Body of pancreas (tissue), 4 donors: ENCODE measurements around the gene CARMIL3.

Experiments
- POLR2A ChIP-seq, 3 donors: fragments of 450-650 bp; IDR thresholded peaks; one replicate each; pipeline ENCODE4 v1.6.1; 2016; ENCODE audit warnings: antibody characterized with exemption in 3 of 3, mild to moderate bottlenecking in 2 of 3
- TF ChIP-seq, protein P1 (sequence below), 7 experiments: fragments of 450-650 bp in 4 of 7; fragments of 200-600 bp in 3 of 7; sonication (generic) in 3 of 7; IDR thresholded peaks; one replicate each; pipeline ENCODE4 v1.5.1; 2016 to 2019; ENCODE audit warnings: antibody characterized with exemption in 7 of 7

DNA sequence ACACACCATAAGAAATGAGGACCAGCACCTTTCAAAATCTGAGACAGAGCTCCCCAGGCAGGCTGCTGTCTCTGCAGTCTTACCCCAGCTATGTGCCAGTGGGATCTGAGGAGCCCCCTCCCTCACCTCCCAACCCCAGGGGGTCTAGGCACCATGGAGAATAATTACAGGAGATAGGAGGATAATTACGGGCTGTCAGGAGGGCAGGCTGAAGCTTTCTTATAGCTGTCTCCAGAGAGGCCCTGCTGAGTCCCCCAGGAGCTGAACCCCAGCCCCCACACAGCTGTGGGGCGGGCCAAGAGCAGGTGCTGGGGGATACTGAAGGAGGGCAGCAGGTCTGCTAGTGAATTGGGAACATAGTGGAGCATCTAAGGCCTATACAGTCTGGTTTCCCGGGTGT lies 26.3 kb downstream of the CARMIL3 start:
- TF ChIP-seq, protein P1, sequence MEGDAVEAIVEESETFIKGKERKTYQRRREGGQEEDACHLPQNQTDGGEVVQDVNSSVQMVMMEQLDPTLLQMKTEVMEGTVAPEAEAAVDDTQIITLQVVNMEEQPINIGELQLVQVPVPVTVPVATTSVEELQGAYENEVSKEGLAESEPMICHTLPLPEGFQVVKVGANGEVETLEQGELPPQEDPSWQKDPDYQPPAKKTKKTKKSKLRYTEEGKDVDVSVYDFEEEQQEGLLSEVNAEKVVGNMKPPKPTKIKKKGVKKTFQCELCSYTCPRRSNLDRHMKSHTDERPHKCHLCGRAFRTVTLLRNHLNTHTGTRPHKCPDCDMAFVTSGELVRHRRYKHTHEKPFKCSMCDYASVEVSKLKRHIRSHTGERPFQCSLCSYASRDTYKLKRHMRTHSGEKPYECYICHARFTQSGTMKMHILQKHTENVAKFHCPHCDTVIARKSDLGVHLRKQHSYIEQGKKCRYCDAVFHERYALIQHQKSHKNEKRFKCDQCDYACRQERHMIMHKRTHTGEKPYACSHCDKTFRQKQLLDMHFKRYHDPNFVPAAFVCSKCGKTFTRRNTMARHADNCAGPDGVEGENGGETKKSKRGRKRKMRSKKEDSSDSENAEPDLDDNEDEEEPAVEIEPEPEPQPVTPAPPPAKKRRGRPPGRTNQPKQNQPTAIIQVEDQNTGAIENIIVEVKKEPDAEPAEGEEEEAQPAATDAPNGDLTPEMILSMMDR (IDR thresholded peaks at IDR 0.05) = no peak
- no peak for TF ChIP-seq POLR2A (IDR thresholded peaks at IDR 0.05)
